ENCODE data around the gene EGFL6. TPM values are rescaled to one million over a fixed set of nuclear protein-coding genes. Genes with fewer than 3 reads are reported as not detected.

Gene EGFL6
- total and polyA plus RNA-seq, 10 of the 15 experiments (the other 5 are each of a cell fraction or from before 2014, with no cell fraction given) = 0.03 TPM; not detected in 9

DNA sequence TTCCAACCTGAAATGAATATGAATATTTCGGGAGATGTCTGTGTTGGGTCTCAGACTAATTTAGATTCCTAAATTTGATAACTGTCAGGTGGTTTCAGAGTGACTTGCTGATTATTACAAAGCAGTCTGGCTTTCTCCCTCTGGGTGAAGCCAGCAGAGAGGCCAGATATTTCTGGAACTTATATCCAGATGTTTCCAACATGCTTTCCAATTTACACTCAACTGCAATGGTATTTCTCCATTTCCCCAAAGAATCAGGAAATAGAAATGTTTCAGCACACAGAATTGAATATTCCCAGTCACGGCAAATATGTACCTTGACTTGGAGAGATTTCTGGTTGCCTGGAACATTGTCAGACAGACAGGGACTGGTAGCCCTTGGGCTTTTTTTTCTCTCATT lies 48.5 kb upstream of the EGFL6 start (continued):
- no peak for TF ChIP-seq MEF2A (IDR thresholded peaks at IDR 0.05; ENCODE audit: insufficient read depth, low read depth, low read length)
- no peak for TF ChIP-seq EZH2 (IDR thresholded peaks at IDR 0.05; ENCODE audit: borderline replicate concordance, control insufficient read depth, low read depth, low read length)
- TF ChIP-seq TARDBP (IDR thresholded peaks at IDR 0.05; ENCODE audit: borderline replicate concordance) = no peak
- TF ChIP-seq DPF2 (IDR thresholded peaks at IDR 0.05) = no peak
- no peak for TF ChIP-seq SPI1 (IDR thresholded peaks at IDR 0.05; ENCODE audit: borderline replicate concordance, insufficient read depth, low read depth, low read length)
- no peak for TF ChIP-seq ZNF592 (IDR thresholded peaks at IDR 0.05)
- TF ChIP-seq SMC3 (IDR thresholded peaks at IDR 0.05; ENCODE audit: borderline replicate concordance, low read length) = no peak
- TF ChIP-seq CBX3 (IDR thresholded peaks at IDR 0.05; ENCODE audit: borderline replicate concordance, low read depth) = no peak
- TF ChIP-seq TCF12 (IDR thresholded peaks at IDR 0.05; ENCODE audit: low read depth, low read length) = no peak

DNA sequence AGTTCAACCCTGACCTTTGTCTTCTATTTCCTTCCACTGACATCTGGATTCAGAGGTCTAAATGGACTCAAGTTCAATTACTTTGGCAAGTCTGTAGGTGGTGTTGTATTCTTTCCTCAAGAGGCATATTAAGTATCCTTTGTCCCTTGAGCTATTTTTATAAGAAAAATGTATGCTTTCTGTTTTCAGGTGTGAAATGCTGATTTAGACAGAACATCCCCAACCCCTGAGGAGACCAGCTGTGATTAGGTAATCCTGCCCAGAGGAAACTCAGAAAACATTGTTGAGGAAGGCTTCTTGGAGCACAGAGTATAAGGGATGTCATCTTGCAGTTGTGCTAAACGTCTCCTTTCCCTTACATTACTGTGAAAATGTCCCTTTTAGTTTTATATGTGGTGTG lies 46.6 kb upstream of the EGFL6 start:
- no peak for DNase-seq (ENCODE audit: low read depth, low spot score)
- WGBS (ENCODE audit: insufficient coverage, insufficient replicate concordance, low lambda C conversion rate, missing lambda C conversion rate) = 0% methylated on average over 1 of the region's 1 CpG
- SMC1A ChIA-PET (ENCODE audit: uncharacterized antibody, unreplicated experiment) = interaction anchor here (1.0 kb wide), 2 partner anchors 16 to 123 kb away, joined by 3 read pairs; no protein-coding TSS in a partner anchor
- BruUV-seq (replicated peaks) = no TSS peak
- Histone ChIP-seq H2AFZ (ENCODE audit: control insufficient read depth, low read depth, low read length) (no peak overlapping the region), H3K27me3 (replicated peaks in 1 of 2; ENCODE audit: control insufficient read depth in 2 of 2, insufficient read depth in 2 of 2, low read length in 1 of 2) (no peaks in the 10 kb centered on the region), H3K4me3 (no peak overlapping the region), H3K79me2 (ENCODE audit: control insufficient read depth, insufficient read depth, low read length) (no peaks in the 10 kb centered on the region), H4K20me1 (ENCODE audit: control insufficient read depth, insufficient read depth) (no peaks in the 10 kb centered on the region), H3K36me3 (ENCODE audit: control insufficient read depth in 2 of 2, insufficient read depth in 2 of 2, low read length in 1 of 2) (no peaks in the 10 kb centered on the region), H3K9me3 (replicated peaks; ENCODE audit: control insufficient read depth, insufficient read depth, low read length) (no peaks in the 10 kb centered on the region), H3K4me1 (ENCODE audit: control insufficient read depth, insufficient read depth, low read length) (no peaks in the 10 kb centered on the region), H3K27ac (ENCODE audit: control insufficient read depth, insufficient read depth) (no peak overlapping the region), H3K4me2 (ENCODE audit: control insufficient read depth, insufficient read depth) (no peak overlapping the region), H3K9ac (ENCODE audit: control insufficient read depth, insufficient read depth, low read length) (no peak overlapping the region)
- intact Hi-C loops (cut with micrococcal nuclease; ENCODE audit: unreplicated experiment) (loop anchor here (5.0 kb wide), 1 partner anchor 124 kb away; no protein-coding TSS in a partner anchor), in situ Hi-C loops (cut with MboI) (no loop called here)
- POLR2A ChIA-PET = no interaction called here
- CTCF ChIA-PET = interaction anchor here (0.6 to 0.9 kb wide), 3 partner anchors 123 to 974 kb away, joined by 3 to 5 read pairs (median 3); no protein-coding TSS in a partner anchor
- ATAC-seq = no peak
- RAD21 ChIA-PET (ENCODE audit: unreplicated experiment) = interaction anchor here (0.7 to 1.0 kb wide), 2 partner anchors 16 to 122 kb away, joined by 3 read pairs; no protein-coding TSS in a partner anchor
- no peak for FAIRE-seq
- TF ChIP-seq CHD1 (IDR thresholded peaks at IDR 0.05; ENCODE audit: low read depth, low read length) = no peak
- TF ChIP-seq, protein P1, sequence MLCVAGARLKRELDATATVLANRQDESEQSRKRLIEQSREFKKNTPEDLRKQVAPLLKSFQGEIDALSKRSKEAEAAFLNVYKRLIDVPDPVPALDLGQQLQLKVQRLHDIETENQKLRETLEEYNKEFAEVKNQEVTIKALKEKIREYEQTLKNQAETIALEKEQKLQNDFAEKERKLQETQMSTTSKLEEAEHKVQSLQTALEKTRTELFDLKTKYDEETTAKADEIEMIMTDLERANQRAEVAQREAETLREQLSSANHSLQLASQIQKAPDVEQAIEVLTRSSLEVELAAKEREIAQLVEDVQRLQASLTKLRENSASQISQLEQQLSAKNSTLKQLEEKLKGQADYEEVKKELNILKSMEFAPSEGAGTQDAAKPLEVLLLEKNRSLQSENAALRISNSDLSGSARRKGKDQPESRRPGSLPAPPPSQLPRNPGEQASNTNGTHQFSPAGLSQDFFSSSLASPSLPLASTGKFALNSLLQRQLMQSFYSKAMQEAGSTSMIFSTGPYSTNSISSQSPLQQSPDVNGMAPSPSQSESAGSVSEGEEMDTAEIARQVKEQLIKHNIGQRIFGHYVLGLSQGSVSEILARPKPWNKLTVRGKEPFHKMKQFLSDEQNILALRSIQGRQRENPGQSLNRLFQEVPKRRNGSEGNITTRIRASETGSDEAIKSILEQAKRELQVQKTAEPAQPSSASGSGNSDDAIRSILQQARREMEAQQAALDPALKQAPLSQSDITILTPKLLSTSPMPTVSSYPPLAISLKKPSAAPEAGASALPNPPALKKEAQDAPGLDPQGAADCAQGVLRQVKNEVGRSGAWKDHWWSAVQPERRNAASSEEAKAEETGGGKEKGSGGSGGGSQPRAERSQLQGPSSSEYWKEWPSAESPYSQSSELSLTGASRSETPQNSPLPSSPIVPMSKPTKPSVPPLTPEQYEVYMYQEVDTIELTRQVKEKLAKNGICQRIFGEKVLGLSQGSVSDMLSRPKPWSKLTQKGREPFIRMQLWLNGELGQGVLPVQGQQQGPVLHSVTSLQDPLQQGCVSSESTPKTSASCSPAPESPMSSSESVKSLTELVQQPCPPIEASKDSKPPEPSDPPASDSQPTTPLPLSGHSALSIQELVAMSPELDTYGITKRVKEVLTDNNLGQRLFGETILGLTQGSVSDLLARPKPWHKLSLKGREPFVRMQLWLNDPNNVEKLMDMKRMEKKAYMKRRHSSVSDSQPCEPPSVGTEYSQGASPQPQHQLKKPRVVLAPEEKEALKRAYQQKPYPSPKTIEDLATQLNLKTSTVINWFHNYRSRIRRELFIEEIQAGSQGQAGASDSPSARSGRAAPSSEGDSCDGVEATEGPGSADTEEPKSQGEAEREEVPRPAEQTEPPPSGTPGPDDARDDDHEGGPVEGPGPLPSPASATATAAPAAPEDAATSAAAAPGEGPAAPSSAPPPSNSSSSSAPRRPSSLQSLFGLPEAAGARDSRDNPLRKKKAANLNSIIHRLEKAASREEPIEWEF (IDR thresholded peaks at IDR 0.05; ENCODE audit: insufficient replicate concordance, low read depth, low read length) = no peak
